ENCODE data around the gene HSPB6. TPM values are rescaled to one million over a fixed set of nuclear protein-coding genes. Genes with fewer than 3 reads are reported as not detected.

HSPB6 gene
- polyA plus RNA-seq, 1 donor (not counting 4 experiments of a cell fraction or from before 2014, with no cell fraction given) = not detected

GRCh38 chr19:35805526-35806102 lies 48.8 kb upstream of the HSPB6 start:
- no peaks in the 10 kb centered on the region for H3K36me3 ChIP-seq (ENCODE audit: control insufficient read depth in 2 of 2, extremely low read depth in 1 of 2, insufficient read depth in 2 of 2, low read length in 2 of 2)
- no peak overlapping the region for H3K9ac ChIP-seq (ENCODE audit: control insufficient read depth, extremely low read depth, insufficient read depth, low read length)
- DNase-seq (ENCODE audit: low read depth, low spot score) = no peak
- no peak for FAIRE-seq
- no peaks in the 10 kb centered on the region for H3K4me1 ChIP-seq (ENCODE audit: control insufficient read depth, extremely low read depth, insufficient read depth, low read length)
- no peaks in the 10 kb centered on the region for H4K20me1 ChIP-seq (ENCODE audit: control insufficient read depth, extremely low read depth, insufficient read depth, low read length)
- no peaks in the 10 kb centered on the region for H3K27me3 ChIP-seq (ENCODE audit: control insufficient read depth, extremely low read depth, insufficient read depth, low read length)
- H3K4me2 ChIP-seq (ENCODE audit: control insufficient read depth, extremely low read depth, insufficient read depth, low read depth, low read length) = no peak overlapping the region
- H3K79me2 ChIP-seq (ENCODE audit: control insufficient read depth, insufficient read depth, low read length) = no peaks in the 10 kb centered on the region
- H3K27ac ChIP-seq (ENCODE audit: control insufficient read depth, insufficient read depth, low read length) = no peak overlapping the region
- H3K9me3 ChIP-seq (ENCODE audit: control insufficient read depth, low read depth, low read length) = no peaks in the 10 kb centered on the region
- H3K4me3 ChIP-seq (ENCODE audit: control insufficient read depth in 2 of 3, extremely low read depth in 1 of 3, insufficient read depth in 2 of 3, low read depth in 1 of 3, low read length in 3 of 3) = no peak overlapping the region
- no peak overlapping the region for H2AFZ ChIP-seq (ENCODE audit: control insufficient read depth, low read length)
- TF ChIP-seq EZH2 (IDR thresholded peaks at IDR 0.05; ENCODE audit: low read length) (no peak), CTCF (optimal IDR thresholded peaks at IDR 0.05 in 1 of 3, IDR thresholded peaks at IDR 0.05 in 1 of 3, conservative IDR thresholded peaks at IDR 0.05 in 1 of 3; ENCODE audit: extremely low read depth in 1 of 3, insufficient read depth in 2 of 3, low read length in 3 of 3) (no peak)
- dilution Hi-C loops (cut with MboI; ENCODE audit: extremely low pct_ligation_motif_present, low sequenced_read_pairs) = no loop called here
- H3K9me1 ChIP-seq (ENCODE audit: control insufficient read depth, extremely low read depth, insufficient read depth, low read length) = no peaks in the 10 kb centered on the region

GRCh38 chr19:35801828-35802227 lies 45.0 kb upstream of the HSPB6 start:
- H3K4me2 ChIP-seq (ENCODE audit: control insufficient read depth, extremely low read depth, insufficient read depth, low read depth, low read length) = no peak overlapping the region
- H2AFZ ChIP-seq (ENCODE audit: control insufficient read depth, low read length) = no peak overlapping the region
- no peaks in the 10 kb centered on the region for H3K9me3 ChIP-seq (ENCODE audit: control insufficient read depth, low read depth, low read length)
- H3K4me1 ChIP-seq (ENCODE audit: control insufficient read depth, extremely low read depth, insufficient read depth, low read length) = no peaks in the 10 kb centered on the region
- TF ChIP-seq CTCF (optimal IDR thresholded peaks at IDR 0.05 in 1 of 3, IDR thresholded peaks at IDR 0.05 in 1 of 3, conservative IDR thresholded peaks at IDR 0.05 in 1 of 3; ENCODE audit: extremely low read depth in 1 of 3, insufficient read depth in 2 of 3, low read length in 3 of 3) = no peak
- no peak for TF ChIP-seq EZH2 (IDR thresholded peaks at IDR 0.05; ENCODE audit: low read length)
- DNase-seq (ENCODE audit: low read depth, low spot score) = no peak
- dilution Hi-C loops (cut with MboI; ENCODE audit: extremely low pct_ligation_motif_present, low sequenced_read_pairs) = no loop called here
- no peak for FAIRE-seq
- no peak overlapping the region for H3K4me3 ChIP-seq (ENCODE audit: control insufficient read depth in 2 of 3, extremely low read depth in 1 of 3, insufficient read depth in 2 of 3, low read depth in 1 of 3, low read length in 3 of 3)
- no peaks in the 10 kb centered on the region for H3K36me3 ChIP-seq (ENCODE audit: control insufficient read depth in 2 of 2, extremely low read depth in 1 of 2, insufficient read depth in 2 of 2, low read length in 2 of 2)
- H3K27me3 ChIP-seq (ENCODE audit: control insufficient read depth, extremely low read depth, insufficient read depth, low read length) = peaks cover 14% of the 10 kb centered on the region
- H3K27ac ChIP-seq (ENCODE audit: control insufficient read depth, insufficient read depth, low read length) = no peak overlapping the region
- H3K9ac ChIP-seq (ENCODE audit: control insufficient read depth, extremely low read depth, insufficient read depth, low read length) = no peak overlapping the region
- H3K9me1 ChIP-seq (ENCODE audit: control insufficient read depth, extremely low read depth, insufficient read depth, low read length) = no peaks in the 10 kb centered on the region
- H4K20me1 ChIP-seq (ENCODE audit: control insufficient read depth, extremely low read depth, insufficient read depth, low read length) = no peaks in the 10 kb centered on the region
- H3K79me2 ChIP-seq (ENCODE audit: control insufficient read depth, insufficient read depth, low read length) = no peaks in the 10 kb centered on the region
